DMS153 treated with DMSO at 0.1 percent for 48 hours (cell line): ENCODE results near the gene STX1A.

Experiments used
- DNase-seq: peaks from one replicate; lab custom pipeline; 2025; ENCODE audit not compliant: unreplicated experiment; lab: John Stamatoyannopoulos, UW

The STX1A gene

GRCh38 chr7:73708961-73709549 lies 10.4 kb downstream of the STX1A start:
- DNase-seq: no peak

DNA sequence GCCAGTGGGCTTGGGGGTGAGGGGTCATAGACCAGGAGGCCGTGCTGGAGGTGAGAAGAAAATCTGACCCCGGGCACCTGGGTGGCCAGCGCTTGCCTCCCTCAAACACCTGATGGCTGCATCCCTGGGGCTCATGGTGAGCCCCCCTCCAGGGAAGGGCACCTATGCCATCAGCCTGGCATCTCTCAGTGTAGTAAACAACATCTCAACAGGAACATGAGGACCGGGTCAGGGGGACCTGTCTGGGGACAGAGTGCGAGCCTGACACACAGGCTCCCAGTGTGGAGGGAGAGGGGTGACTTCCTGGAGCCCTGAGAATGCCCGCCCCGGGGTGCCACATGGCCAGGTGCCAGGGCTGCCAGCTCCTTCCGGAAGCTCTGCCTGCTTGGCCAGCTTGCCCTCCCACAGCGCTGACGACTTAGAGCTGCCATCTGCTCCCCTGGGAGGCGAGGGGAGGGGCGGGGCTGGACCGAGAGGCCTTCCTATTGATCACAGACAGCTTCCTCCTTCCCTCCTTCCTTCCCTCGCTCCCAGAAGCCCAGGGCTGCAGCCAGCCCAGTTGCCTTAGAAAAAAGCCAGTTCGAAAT lies 12.3 kb downstream of the STX1A start:
- peak; percentile 53 for DNase-seq

GRCh38 chr7:73706126-73707044 lies 13.1 kb downstream of the STX1A start:
- DNase-seq: no peak

DNA sequence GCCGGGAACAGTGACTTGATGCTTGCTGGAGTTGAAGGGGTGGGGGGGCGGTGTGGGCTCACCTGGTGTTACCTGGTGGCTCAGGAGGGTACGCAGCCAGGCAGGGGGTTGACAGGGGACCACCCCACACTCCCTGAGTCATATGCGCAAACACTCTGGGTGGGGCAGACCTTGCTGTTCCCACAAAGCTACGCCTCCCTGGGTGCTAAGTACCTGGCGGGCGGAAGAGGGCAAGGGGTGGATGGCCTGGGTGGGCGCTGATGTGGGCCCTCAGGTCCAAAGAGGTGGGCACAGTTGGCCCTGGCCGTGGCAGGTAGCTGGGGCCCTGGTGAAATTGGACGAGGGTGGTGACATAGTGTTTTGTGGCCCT lies 13.9 kb downstream of the STX1A start:
- no peak for DNase-seq

GRCh38 chr7:73704640-73705550 lies 14.6 kb downstream of the STX1A start:
- no peak for DNase-seq

DNA sequence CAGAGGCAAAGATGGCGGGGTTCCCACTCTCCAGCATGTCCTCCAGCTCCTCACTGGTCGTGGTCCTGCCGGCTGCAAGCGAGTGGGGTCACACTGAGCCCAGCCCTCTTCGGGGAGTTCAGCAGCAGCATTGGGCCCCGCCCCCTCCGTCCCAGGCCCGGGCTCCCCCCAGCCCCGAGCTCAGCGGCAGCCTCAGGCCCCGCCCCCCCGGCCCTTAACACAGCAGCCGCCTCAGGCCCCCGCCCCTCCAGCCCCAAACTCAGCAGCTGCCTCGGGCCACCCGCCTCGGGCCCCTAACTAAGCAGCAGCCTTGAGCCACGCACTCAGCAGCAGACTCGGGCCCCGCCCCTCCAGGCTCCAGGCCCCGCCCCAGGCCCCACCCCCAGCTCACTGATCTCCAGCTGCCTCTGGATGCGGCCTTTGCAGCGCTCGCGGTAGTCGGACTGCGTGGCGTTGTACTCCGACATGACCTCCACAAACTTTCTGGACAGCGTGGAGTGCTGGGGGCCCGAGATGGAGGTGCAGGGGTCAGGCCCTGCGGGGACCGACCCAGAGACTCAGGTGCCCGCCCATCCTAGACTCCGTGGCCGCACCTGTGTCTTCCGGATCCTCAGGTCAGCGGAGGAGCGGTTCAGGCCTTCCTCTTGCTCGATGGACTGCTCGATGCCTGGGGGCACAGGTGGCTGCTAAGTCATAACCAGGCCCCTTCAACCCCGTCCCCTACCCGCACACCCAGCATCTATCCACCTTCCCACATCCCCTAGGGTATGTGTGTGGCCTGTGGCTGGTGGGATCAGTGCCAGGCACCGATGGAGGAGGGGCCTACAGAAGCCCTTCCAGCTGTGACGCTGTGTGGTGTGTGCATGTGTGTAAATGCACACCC lies 15.5 kb downstream of the STX1A start:
- no peak for DNase-seq

DNA sequence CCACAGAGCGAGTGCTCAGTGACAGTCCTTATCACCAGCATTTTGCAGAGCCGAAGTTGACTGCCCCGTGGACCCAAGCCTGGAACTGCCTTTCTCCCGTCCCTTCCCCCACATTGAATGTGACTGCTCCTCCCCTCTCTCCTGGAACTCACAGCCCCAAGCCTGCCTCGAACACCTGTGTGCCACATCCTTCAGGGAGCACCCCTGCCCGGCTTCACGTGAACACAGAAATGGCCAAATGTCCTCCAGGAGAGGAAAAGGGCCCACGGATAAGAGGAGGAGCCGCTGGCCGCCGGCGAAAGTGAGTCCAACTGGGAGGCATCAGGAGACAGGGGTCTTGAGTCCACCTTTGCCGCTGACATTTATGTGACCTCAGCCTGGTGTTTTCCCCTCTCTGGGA lies 16.2 kb downstream of the STX1A start:
- no peak for DNase-seq

GRCh38 chr7:73702665-73703064 lies 16.8 kb downstream of the STX1A start:
- no peak for DNase-seq

- DNase-seq: no peak
Observed at GRCh38 chr7:73702226-73702625, 17.2 kb downstream of the STX1A start.

DNA sequence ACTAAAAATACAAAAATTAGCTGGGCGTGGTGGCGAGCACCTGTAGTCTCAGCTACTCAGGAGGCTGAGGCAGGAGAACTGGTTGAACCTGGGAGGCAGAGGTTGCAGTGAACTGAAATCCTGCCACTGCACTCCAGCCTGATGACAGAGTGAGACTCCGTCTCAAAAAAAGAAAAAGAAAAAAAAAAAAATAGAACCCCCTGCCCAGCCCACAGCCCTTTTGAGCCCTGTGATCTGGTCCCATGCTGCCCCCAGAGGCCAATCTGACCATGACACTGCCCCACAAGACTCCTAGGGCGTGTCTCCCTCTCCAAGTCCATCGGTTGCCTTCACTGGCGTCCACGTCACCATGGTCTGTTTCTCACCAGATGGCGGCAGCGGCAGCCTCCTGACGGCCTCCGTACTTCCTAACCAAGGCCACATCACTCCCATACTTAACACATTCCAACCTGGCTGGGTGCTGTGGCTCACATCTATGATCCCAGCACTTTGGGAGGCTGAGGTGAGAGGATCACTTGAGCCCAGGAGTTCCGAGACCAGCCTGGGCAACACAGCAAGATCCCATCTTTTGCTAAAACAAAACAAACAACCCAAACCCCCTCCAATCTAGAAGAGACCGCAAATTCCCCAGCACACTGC lies 18.0 kb downstream of the STX1A start:
- no peak for DNase-seq

- no peak for DNase-seq
Observed at GRCh38 chr7:73700581-73701134, 18.8 kb downstream of the STX1A start.

- no peak for DNase-seq
Observed at GRCh38 chr7:73700069-73700423, 19.4 kb downstream of the STX1A start.

GRCh38 chr7:73699370-73700068 lies 19.9 kb downstream of the STX1A start:
- DNase-seq: no peak

DNA sequence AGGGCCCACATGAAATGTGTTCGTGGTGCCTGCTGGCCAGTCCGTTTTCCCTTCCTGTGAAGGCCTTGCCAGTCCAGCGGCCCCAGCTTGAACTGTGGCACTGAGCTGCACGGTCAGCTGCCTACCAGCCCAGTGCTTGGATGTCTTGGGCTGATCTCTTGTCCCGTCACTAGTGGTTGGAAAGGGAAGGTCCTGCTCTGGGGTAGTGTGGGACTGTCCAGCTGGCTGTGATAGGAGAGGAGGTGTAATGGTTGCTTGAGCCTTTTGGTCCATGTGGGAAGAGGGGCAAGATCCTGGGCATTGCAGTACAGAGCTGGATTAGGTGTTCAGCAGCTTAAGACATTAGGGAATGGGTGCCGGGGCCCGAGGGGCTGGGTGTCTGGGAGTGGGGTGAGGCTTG lies 21.1 kb downstream of the STX1A start:
- no peak for DNase-seq

- DNase-seq: no peak
Observed at GRCh38 chr7:73696372-73696771, 23.1 kb downstream of the STX1A start.

GRCh38 chr7:73690646-73691045 lies 28.8 kb downstream of the STX1A start:
- no peak for DNase-seq

GRCh38 chr7:73688288-73688687 lies 31.2 kb downstream of the STX1A start:
- no peak for DNase-seq

DNA sequence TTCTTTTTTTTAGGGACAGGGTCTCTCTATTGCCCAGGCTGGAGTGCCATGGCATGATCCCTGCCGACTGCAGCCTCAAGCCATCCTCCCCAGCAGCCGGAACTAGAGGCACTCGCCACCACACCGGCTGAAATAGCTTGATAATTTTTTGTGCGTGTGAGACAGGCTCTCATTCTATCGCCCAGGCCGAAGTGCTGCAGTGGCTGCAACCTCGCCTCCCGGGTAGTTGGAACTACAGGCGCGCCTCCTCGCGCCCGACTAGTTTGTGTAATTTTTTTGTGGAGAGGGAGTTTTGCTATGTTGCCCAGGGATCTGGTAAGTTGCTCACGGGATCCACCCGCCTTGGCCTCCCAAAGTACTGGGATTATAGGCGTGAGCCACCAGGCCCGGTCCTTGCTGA lies 34.2 kb downstream of the STX1A start:
- no peak for DNase-seq
